ENCODE measurements around the gene FGD6.

- no peak for TF ChIP-seq POLR2A (IDR thresholded peaks at IDR 0.05)
- no peak for TF ChIP-seq CTCF (IDR thresholded peaks at IDR 0.05)
These were observed 83.2 kb downstream of the FGD6 start for GRCh38 chr12:95134085-95134484.

Measured in breast epithelium (tissue), 3 donors.